Endothelial cell of umbilical vein (primary cell): Measurements from ENCODE around the gene TMPRSS6. TPM values are rescaled to one million over a fixed set of nuclear protein-coding genes. Genes with fewer than 3 reads are reported as not detected.

ENCODE experiments used
- BruUV-seq: library from RNA; stranded (reverse); fragments of 400-500 nt; replicated peaks from 2 replicates; lab custom pipeline; 2021; lab: Mats Ljungman, UMichigan
- CTCF ChIA-PET: fragments of 300-600, 350-600 bp; sonication (Branson Sonifier 250); formaldehyde crosslinking; loops from one replicate; lab custom pipeline; 2021; ENCODE audit warnings: antibody characterized with exemption, inconsistent platforms; lab: Charles Lee
- POLR2A ChIA-PET: fragments of 300-600, 350-600 bp; sonication (Branson Sonifier 250); formaldehyde crosslinking; loops from one replicate; lab custom pipeline; 2021; ENCODE audit warnings: antibody characterized with exemption, inconsistent platforms; lab: Charles Lee
- DNase-seq: peaks from one replicate; pipeline ENCODE4 v3.0.0-alpha.2; 2011; ENCODE audit warnings: low read depth, low spot score
- FAIRE-seq: peaks from 2 replicates; lab custom pipeline; 2011; peaks lifted over from hg19 to GRCh38; lab: Jason Lieb, UNC
- H2AFZ ChIP-seq: 2 replicates; pipeline ENCODE4 v1.6.0; 2012; ENCODE audit warnings: low read depth, low read length, control low read depth, inconsistent platforms
- H3K27ac ChIP-seq: 2 replicates; pipeline ENCODE4 v1.5.1; 2011; ENCODE audit warnings: low read depth, mild to moderate bottlenecking, control low read depth, low read length, moderate library complexity; ENCODE audit not compliant: insufficient read depth
- H3K27me3 ChIP-seq, 2 experiments: 2 replicates each; pipeline versions ENCODE4 v1.6.0 to v1.6.1; 2011; ENCODE audit warnings: low read length in 2 of 2, mixed read lengths in 1 of 2; ENCODE audit not compliant: control insufficient read depth in 2 of 2, insufficient read depth in 2 of 2
- H3K36me3 ChIP-seq, 2 experiments: 2 replicates in 1 of 2; 3 replicates in 1 of 2; pipeline ENCODE4 v1.5.1; 2011; ENCODE audit warnings: low read length in 2 of 2, mild to moderate bottlenecking in 1 of 2, moderate library complexity in 1 of 2; ENCODE audit not compliant: control insufficient read depth in 2 of 2, insufficient read depth in 2 of 2; ENCODE audit errors: extremely low read depth in 1 of 2
- H3K4me1 ChIP-seq: 3 replicates; pipeline ENCODE4 v1.5.1; 2011; ENCODE audit warnings: mild to moderate bottlenecking, low read length; ENCODE audit not compliant: control insufficient read depth, insufficient read depth; ENCODE audit errors: extremely low read depth
- H3K4me2 ChIP-seq: 2 replicates; pipeline ENCODE4 v1.6.1; 2011; ENCODE audit warnings: low read length, control low read depth, mixed read lengths; ENCODE audit not compliant: insufficient read depth
- H3K4me3 ChIP-seq, 3 experiments: fragments of 200-600 bp in 1 of 3; sonication (generic), shearing (Covaris generic) in 1 of 3; replicated peaks in 1 of 3; 2 replicates each; pipeline ENCODE4 v1.5.1; 2011 to 2016; ENCODE audit warnings: control low read depth in 3 of 3, low read length in 3 of 3, mild to moderate bottlenecking in 2 of 3, inconsistent platforms in 1 of 3, low read depth in 1 of 3, moderate library complexity in 1 of 3; ENCODE audit not compliant: insufficient read depth in 1 of 3
- H3K79me2 ChIP-seq: 2 replicates; pipeline ENCODE4 v1.6.0; 2012; ENCODE audit warnings: low read length, inconsistent platforms; ENCODE audit not compliant: control insufficient read depth, insufficient read depth
- H3K9ac ChIP-seq: replicated peaks from 2 replicates; pipeline ENCODE3; 2011; ENCODE audit warnings: low read length, control low read depth; ENCODE audit not compliant: insufficient read depth; ENCODE audit errors: extremely low read depth
- H3K9me1 ChIP-seq: replicated peaks from 3 replicates; pipeline ENCODE4 v1.6.0; 2011; ENCODE audit warnings: mild to moderate bottlenecking, low read length; ENCODE audit not compliant: control insufficient read depth, insufficient read depth; ENCODE audit errors: extremely low read depth
- H3K9me3 ChIP-seq: replicated peaks from 2 replicates; pipeline ENCODE4 v1.5.1; 2012; ENCODE audit warnings: low read length, inconsistent platforms; ENCODE audit not compliant: control insufficient read depth, insufficient read depth
- H4K20me1 ChIP-seq: replicated peaks from 2 replicates; pipeline ENCODE3; 2011; ENCODE audit warnings: mild to moderate bottlenecking, low read length; ENCODE audit not compliant: control insufficient read depth, insufficient read depth; ENCODE audit errors: extremely low read depth
- EZH2 ChIP-seq: IDR thresholded peaks from 2 replicates; pipeline ENCODE4 v1.6.1; 2012; ENCODE audit warnings: borderline replicate concordance, low read depth, mild to moderate bottlenecking, moderate library complexity, low read length, inconsistent platforms; ENCODE audit not compliant: severe bottlenecking
- FOS ChIP-seq: IDR thresholded peaks from 2 replicates; pipeline ENCODE4 v1.6.1; 2011; ENCODE audit warnings: mild to moderate bottlenecking, low read length, moderate library complexity, borderline replicate concordance; ENCODE audit not compliant: insufficient read depth
- GATA2 ChIP-seq: IDR thresholded peaks from 2 replicates; pipeline ENCODE4 v1.7.0; 2011; ENCODE audit warnings: low read depth, mild to moderate bottlenecking, moderate library complexity, mixed read lengths, low read length; ENCODE audit not compliant: insufficient read length, insufficient read depth
- JUN ChIP-seq: IDR thresholded peaks from 2 replicates; pipeline ENCODE4 v1.6.1; 2011; ENCODE audit warnings: borderline replicate concordance, low read depth; ENCODE audit not compliant: insufficient read length, insufficient read depth
- MAX ChIP-seq: IDR thresholded peaks from 2 replicates; pipeline ENCODE4 v1.6.1; 2011; ENCODE audit not compliant: insufficient read depth, insufficient read length
- MYC ChIP-seq: IDR thresholded peaks from one replicate; pipeline ENCODE4 v1.6.1; 2011; ENCODE audit warnings: mild to moderate bottlenecking, low read depth, low read length
- POLR2A ChIP-seq: IDR thresholded peaks from 2 replicates; pipeline ENCODE4 v1.6.1; 2012; ENCODE audit warnings: low read depth, mild to moderate bottlenecking, control low read depth, low read length
- POLR2AphosphoS5 ChIP-seq: IDR thresholded peaks from 2 replicates; pipeline ENCODE4 v1.6.1; 2012; ENCODE audit warnings: low read depth, mild to moderate bottlenecking, control low read depth, low read length, moderate library complexity; ENCODE audit not compliant: insufficient read depth
- dilution Hi-C: fragments of 300-500 bp; cut with MboI; formaldehyde crosslinking; loops from one replicate; pipeline ENCODE4 v1.15.0; 2019; ENCODE audit warnings: low sequenced_read_pairs; ENCODE audit not compliant: extremely low pct_ligation_motif_present
- intact Hi-C: fragments of 100-400 bp; cut with micrococcal nuclease; formaldehyde crosslinking; loops from one replicate; pipeline ENCODE4 v1.10.0; 2022
- polyA plus RNA-seq, 4 experiments: library from polyadenylated mRNA; depleted of rRNA in 3 of 4; stranded (reverse) in 3 of 4; unstranded in 1 of 4; fragments of >200 nt; gene quantifications; 2 replicates each; pipeline versions ENCODE4 v1.2.1 to v1.2.3, GENCODE V29; 2011 to 2012; ENCODE audit warnings: missing spikeins in 1 of 4
- total RNA-seq: library from RNA; stranded (reverse); gene quantifications from 2 replicates; pipeline ENCODE4 v1.2.3, GENCODE V29; 2021
- TF ChIP-seq, protein P1 (sequence below), 2 donors: IDR thresholded peaks; 1 replicate in 1 of 2; 2 replicates in 1 of 2; pipeline ENCODE4 v1.5.1; 2011; ENCODE audit warnings: low read length in 2 of 2, mild to moderate bottlenecking in 2 of 2, moderate library complexity in 2 of 2, control low read depth in 1 of 2, inconsistent platforms in 1 of 2, low read depth in 1 of 2; ENCODE audit not compliant: insufficient read depth in 1 of 2; ENCODE audit errors: extremely low read depth in 1 of 2

Gene TMPRSS6
- total and polyA plus RNA-seq, 2 donors (not counting 3 experiments of a cell fraction or from before 2014, with no cell fraction given) = not detected

DNA sequence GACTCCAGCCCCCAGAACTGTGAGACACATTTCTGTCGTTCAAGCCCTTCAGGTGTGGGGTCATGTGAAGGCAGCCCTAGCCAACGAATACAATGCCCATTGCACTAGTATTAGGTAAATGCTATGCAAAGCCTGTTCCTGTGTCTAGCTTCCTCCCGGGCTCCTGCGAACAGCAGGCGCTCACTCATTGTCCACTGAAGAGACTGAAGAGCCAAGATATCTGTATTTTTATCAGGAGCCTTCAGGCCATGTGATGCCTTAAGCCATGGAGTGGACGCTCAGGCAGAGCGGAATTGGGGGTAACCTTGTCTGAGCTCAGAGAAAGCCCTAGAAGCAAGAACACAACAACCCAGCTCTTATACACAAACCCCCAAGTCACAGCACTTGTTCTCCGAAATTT, 4.2 kb upstream of the TMPRSS6 start:
- dilution Hi-C loops = no loop called here
- intact Hi-C loops = no loop called here
- TF ChIP-seq GATA2 (no peak), POLR2AphosphoS5 (no peak), MYC (no peak), MAX (no peak), JUN (no peak), POLR2A (no peak), EZH2 (no peak), FOS (no peak)
- TF ChIP-seq, protein P1, sequence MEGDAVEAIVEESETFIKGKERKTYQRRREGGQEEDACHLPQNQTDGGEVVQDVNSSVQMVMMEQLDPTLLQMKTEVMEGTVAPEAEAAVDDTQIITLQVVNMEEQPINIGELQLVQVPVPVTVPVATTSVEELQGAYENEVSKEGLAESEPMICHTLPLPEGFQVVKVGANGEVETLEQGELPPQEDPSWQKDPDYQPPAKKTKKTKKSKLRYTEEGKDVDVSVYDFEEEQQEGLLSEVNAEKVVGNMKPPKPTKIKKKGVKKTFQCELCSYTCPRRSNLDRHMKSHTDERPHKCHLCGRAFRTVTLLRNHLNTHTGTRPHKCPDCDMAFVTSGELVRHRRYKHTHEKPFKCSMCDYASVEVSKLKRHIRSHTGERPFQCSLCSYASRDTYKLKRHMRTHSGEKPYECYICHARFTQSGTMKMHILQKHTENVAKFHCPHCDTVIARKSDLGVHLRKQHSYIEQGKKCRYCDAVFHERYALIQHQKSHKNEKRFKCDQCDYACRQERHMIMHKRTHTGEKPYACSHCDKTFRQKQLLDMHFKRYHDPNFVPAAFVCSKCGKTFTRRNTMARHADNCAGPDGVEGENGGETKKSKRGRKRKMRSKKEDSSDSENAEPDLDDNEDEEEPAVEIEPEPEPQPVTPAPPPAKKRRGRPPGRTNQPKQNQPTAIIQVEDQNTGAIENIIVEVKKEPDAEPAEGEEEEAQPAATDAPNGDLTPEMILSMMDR (IDR thresholded peaks at IDR 0.05; ENCODE audit: extremely low read depth in 1 of 2, insufficient read depth in 1 of 2, low read depth in 1 of 2, low read length in 2 of 2) = no peak
- no peaks in the 10 kb centered on the region for H3K79me2 ChIP-seq
- peaks cover 0 to 5% of the 10 kb centered on the region in 2 experiments for H3K27me3 ChIP-seq
- H3K9ac ChIP-seq = no peak overlapping the region
- H2AFZ ChIP-seq = no peak overlapping the region
- no TSS peak for BruUV-seq
- no peak overlapping the region for H3K4me2 ChIP-seq
- DNase-seq (no peak), FAIRE-seq (no peak)
- CTCF ChIA-PET = no interaction called here
- POLR2A ChIA-PET = no interaction called here
- H3K4me3 ChIP-seq = no peak overlapping the region
- H4K20me1 ChIP-seq = no peaks in the 10 kb centered on the region
- no peaks in the 10 kb centered on the region for H3K36me3 ChIP-seq
- no peaks in the 10 kb centered on the region for H3K9me3 ChIP-seq
- no peak overlapping the region for H3K27ac ChIP-seq
- no peaks in the 10 kb centered on the region for H3K9me1 ChIP-seq
- H3K4me1 ChIP-seq = no peaks in the 10 kb centered on the region
